ENCODE data around the gene CLEC16A.
"Not testable (repeated sequence)": the region's sequence is repeated elsewhere in the genome, so short reads cannot be mapped to it uniquely, and the experiment has no call there.

Gene CLEC16A

GRCh38 chr16:11088074-11088730 is 143.8 kb downstream of the CLEC16A start:
- DNase-seq = no peak

GRCh38 chr16:11088831-11089230 is 144.5 kb downstream of the CLEC16A start:
- DNase-seq = no peak

GRCh38 chr16:11089504-11090124 is 145.2 kb downstream of the CLEC16A start:
- no peak for DNase-seq

DNA sequence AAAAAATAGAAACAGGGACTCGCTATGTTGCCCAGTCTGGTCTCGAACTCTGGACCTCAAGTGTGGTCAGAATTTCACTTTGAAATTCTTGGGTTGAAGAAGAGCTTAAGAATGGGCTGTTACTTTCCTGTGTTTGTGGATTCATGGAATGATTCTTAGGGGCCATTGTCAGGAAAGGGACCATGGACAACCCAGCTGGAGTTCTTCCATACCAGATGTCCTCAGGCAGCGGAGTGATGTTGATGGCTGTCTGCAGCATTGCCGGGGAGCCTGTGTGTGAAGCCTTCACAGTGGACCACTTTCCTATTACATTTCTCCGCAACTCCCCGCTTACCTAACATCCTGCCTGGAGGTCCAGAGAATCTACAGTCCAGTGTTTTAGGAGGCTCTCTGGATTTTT is 145.9 kb downstream of the CLEC16A start:
- DNase-seq = no peak

DNA sequence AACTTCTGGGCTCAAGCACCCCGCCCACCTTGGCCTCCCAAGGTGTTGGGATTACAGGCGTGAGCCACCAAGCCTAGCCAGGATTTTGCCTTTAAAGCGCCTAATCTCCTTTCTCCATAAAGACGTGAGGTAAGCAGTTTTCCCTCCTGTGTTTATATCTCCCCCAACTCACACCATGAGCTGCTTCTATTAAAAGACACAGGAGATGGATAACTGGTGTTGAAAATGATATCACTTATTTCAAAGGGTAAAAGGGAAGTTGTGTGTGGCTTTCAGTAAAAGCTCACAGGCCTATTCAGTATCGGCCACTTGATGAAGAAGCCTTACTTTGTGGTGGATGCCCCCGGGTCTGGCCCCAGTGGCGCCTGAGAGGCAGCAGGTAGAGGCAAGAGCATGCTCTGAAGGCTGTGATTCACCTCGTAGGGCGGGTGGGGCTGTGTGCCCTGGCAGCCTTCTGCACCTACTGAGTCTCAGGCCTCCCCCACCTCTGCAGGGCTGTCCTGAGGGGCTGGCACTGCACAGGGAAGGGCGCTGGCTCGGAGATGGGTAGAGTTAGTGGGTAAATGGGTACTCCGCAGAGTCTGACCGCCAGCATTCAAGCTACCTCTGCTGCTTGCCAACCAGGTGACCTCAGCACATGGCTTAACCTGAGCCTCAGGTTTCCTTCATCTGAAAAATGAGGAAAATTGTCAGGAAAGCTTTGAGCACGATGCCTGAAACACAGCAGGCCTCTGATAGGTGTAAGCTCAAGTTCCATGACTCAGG is 146.8 kb downstream of the CLEC16A start:
- DNase-seq = peak; percentile 43

DNA sequence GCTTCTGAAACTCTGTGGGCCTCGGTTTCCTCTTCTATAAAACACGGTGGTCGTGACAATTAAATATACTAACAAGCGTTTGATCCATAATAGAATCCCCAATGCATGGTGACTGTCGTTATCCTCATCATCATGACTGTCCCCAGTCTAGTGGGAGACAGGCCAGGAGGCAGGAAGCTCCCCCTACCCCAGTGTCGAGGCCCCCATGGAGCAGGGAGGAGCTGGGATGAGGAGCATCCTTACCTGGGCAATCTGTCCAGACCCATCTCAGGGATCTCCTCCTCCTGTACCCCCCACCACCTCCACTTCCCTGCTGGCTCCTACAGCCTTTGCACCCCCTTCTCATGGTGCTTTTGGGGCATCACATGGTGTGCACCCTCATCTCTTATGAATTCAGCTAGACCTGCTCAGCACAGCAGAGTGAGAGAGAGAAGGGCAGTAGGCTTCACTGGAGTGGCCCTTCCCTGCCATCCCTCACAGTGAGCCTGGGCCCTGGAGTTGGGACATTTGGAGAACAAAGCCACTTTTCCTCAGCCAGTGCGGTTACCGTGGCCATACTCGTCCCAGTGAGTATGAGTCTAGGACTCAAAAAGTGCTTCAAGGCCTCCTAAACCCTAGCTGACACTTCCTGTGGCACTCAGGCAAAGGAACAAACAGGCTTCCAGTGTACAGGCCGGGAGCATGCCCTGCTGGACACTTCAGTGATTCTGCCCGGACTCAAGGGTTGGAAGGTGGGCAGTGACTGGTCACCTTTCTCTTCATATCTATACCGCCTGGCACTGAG is 148.6 kb downstream of the CLEC16A start:
- no peak for DNase-seq

GRCh38 chr16:11093572-11094074 is 149.3 kb downstream of the CLEC16A start:
- DNase-seq = no peak

DNA sequence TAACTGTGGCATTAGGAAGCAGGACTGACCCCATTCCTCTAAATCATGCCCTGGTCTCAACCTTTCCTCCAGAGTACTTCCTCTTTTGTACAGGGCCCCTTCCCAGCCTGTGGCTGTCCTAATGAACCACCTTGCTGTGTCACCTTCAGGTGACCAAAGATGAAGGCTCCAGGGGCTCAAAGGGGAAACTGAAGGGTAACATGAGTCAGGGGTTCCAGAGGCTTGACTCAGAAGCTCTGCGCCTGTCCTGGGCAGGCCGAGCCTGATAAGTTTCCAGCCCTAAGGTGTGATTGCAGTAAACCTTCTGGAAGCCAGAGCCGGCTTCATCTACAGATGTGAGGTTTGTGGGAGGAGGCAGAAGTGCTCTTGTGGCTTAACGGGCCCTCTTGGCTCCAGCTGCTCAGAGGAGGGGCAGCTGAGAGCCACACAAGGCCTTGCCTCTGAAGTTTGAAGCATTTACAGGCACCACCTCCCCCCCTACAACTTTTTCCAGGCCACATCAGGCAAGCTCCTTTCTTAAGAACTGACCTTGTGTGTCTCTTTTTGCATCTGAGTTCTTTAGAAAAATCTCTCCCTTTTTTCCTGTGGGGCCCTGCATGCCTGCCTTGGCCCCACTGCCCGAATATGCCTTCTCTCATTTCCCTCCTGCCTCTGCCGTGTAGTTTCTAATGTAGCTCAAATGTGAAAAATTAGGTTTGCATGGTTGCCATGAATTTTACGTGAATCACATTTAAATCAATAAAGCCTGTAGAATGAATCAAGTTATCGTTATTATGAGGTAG is 149.9 kb downstream of the CLEC16A start:
- DNase-seq = no peak

DNA sequence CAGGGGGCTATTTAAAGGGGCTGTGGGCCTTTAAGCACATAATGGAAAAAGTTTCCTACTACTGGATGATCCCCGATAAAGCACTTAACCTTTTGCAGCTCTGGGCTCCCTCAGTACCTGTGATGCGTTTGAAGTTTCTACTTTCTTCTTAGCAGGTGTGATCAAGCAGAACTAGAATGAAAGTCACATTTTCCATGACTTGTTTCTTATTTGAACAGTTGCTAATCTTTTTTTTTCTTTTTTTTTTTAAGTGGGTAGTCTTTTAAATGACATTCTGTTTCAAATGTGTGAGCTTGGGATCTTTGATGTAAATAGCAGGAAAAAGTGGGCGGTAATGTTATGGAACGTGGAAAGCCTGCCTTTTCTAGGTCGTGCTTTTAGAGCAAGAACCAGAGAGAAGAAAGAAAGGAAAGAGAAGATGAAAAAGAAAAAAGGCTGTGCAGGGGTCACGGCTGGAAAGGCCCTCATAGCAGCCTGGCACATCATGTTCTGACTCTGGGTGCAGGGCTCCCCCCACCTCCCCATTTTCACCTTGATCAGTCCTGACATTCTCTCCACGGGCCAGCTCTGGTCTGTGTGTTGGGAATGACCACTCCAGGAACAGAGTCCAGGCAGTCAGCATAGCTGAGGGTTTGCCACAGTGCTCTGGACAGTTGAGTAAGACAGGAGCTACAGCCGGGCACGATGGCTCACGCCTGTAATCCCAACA is 150.6 kb downstream of the CLEC16A start:
- DNase-seq = no peak

- no peak for DNase-seq
Measured at GRCh38 chr16:11095935-11096334, 151.6 kb downstream of the CLEC16A start.

DNA sequence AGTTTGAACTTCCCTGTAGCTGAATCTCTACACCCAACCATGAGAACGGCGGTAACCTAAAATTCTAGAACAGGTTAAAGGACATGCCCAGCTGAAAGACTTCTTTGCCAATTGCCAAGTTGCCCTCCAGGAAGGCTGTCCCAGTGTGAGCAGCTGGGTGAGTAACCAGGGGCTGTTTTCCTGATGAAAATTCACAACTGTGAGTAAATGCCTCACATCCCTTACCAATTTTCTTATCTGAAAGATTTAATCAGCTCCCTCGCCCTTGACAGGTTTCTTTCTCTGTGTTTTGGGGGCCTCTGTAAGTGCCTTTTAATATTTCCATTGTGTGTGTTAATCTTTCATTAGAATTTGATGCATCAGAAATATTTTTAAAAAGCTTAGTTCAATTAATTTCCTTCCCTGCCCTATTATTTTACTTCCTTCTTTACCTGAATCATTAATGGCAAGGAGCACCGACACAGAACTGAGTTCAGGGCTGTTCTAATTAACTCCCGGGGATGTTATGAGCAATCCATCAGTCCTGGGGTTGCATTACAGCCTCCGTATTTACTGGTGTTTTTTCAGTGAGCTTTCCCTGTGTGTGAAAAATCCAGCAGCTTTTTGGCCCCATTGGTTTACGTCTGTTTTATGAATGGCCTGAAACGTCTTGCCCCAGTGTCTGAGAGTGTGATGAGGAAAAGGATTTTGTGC is 152.9 kb downstream of the CLEC16A start:
- DNase-seq = no peak

DNA sequence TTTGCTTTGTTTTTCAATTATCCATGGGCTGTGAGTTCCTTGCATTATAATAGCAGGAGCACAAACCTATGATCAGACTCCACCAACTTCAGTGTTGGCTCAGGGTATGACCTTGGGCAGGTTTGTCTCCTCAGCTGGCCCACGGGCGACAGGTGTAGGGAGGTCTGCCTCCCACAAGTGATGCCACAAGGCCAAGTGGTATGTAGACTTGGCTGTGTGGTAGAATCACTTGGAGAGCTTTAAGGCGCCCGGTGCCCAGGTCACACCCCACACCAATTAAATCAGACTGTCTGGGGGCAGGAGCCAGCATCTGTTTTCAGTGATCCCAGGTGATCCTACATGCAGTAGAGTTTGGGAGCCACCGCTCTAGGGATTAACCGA is 153.4 kb downstream of the CLEC16A start:
- no peak for DNase-seq

GRCh38 chr16:11098601-11099390 is 154.4 kb downstream of the CLEC16A start:
- DNase-seq = no peak

DNA sequence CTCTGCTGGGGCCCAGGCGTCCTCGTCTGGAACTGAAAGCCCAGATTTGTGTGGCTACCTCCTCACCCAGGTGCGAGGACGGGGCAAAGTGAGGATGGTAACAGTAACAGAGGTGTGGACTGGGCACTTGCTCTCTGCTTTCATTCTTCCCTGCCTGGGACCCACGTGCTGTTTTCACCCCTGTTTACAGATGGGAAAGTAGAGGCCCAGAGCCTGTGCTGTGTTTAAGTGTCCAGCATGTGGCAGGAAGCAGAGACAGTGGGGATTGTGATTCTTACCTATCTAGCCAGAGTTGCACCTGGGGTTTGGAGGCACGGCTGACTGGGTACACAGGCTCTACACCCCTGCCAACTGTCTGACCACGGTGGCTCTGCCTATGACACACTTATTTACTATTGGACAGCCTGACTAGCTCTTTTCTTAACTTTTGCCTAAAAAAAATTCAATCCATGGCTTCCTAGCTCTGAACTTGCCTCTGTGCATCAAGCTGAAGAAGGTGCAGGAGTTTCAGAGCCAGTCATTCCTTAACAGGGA is 155.4 kb downstream of the CLEC16A start:
- DNase-seq = no peak

- DNase-seq = no peak
Measured at GRCh38 chr16:11100239-11100750, 155.9 kb downstream of the CLEC16A start.

DNA sequence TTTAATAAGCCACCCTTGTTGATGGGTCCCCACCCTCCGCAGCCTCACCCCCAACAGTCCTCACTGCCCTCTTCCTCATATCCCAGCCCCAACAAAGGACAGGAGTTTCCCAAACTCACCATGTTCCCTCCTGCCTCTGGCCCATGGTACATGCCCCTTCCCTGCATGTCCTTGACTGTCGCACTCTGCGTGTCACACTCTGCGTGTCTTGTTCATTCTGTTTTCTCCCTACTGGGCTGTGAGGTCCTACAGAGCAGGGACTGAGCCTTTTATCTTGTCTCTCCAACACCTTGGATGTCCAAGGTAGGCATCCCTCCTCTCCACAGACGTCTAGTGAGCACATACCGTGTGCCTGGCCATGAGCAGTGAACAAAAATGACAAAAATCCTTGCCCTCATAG is 156.9 kb downstream of the CLEC16A start:
- DNase-seq = no peak

GRCh38 chr16:11101695-11102522 is 157.5 kb downstream of the CLEC16A start:
- DNase-seq = no peak

DNA sequence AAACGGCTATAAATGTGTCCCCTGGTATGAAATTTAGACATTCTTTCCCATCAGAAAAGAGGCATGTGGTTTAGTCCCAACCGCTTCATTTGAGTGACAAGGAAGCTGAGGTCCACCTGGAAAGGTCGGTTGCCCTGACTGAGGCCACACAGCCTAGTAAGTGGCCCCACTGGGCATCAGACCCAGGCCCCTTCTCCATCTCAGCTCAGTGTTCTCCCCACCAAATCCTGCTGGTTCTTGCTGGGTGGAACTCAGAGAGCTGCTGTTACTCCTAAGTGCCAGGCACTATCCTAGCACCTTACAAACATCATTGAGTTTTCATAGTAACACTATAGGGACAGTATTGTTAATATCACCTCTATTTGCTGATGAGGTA is 158.1 kb downstream of the CLEC16A start:
- no peak for DNase-seq

DNA sequence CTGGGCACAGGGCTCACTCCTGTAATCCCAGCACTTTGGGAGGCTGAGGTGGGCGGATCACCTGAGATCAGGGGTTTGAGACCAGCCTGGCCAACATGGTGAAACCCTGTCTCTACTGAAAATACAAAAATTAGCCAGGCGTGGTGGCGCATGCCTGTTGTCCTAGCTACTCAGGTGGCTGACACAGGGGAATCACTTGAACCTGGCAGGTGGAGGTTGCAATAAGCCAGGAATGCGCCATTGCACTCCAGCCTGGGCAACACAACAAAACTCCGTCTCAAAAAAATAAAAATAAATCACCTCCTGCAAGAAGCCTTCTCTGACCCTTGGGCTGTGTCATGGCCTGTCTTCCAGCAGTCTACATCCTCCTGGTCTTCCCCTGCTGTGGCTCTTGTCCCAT is 158.9 kb downstream of the CLEC16A start:
- not testable (repeated sequence) for DNase-seq

Data from NCI-H82 (cell line).